Measurements from ENCODE around the gene SPEN.

DNA sequence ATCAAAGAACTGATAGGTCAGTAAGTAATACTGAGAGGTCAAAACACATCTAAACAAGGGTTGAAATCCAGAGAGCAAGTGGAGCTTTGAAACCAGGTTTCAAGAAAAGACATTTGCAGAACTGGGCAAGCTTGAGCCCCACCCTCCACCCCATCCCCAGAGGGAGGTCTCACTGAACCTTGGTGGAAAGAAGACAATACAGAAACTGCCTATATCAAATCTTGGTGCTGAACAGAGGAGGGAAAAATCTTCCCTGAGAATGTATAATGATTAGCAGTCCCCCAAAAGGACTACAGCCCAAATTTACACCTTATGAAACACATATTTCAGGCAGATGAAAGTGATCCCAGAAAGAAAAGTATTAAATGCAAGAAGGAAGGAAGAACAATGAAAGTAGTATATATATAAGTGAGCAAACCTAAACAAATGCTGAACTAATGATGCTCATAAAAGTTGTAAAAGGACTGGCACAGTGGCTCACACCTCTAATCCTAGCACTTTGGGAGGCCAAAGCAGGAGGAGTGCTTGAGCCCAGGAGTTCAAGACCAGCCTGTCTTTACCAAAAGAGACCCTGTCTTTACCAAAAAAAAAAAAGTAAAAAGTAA is 116.0 kb downstream of the SPEN start:
- TF ChIP-seq, protein P1, sequence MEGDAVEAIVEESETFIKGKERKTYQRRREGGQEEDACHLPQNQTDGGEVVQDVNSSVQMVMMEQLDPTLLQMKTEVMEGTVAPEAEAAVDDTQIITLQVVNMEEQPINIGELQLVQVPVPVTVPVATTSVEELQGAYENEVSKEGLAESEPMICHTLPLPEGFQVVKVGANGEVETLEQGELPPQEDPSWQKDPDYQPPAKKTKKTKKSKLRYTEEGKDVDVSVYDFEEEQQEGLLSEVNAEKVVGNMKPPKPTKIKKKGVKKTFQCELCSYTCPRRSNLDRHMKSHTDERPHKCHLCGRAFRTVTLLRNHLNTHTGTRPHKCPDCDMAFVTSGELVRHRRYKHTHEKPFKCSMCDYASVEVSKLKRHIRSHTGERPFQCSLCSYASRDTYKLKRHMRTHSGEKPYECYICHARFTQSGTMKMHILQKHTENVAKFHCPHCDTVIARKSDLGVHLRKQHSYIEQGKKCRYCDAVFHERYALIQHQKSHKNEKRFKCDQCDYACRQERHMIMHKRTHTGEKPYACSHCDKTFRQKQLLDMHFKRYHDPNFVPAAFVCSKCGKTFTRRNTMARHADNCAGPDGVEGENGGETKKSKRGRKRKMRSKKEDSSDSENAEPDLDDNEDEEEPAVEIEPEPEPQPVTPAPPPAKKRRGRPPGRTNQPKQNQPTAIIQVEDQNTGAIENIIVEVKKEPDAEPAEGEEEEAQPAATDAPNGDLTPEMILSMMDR (IDR thresholded peaks at IDR 0.05) = no peak
- no peak for TF ChIP-seq POLR2A (IDR thresholded peaks at IDR 0.05; ENCODE audit: low read depth)

Data from esophagus muscularis mucosa (tissue), 3 donors.